ENCODE results near the gene KRIT1.

- TF ChIP-seq, protein P1, sequence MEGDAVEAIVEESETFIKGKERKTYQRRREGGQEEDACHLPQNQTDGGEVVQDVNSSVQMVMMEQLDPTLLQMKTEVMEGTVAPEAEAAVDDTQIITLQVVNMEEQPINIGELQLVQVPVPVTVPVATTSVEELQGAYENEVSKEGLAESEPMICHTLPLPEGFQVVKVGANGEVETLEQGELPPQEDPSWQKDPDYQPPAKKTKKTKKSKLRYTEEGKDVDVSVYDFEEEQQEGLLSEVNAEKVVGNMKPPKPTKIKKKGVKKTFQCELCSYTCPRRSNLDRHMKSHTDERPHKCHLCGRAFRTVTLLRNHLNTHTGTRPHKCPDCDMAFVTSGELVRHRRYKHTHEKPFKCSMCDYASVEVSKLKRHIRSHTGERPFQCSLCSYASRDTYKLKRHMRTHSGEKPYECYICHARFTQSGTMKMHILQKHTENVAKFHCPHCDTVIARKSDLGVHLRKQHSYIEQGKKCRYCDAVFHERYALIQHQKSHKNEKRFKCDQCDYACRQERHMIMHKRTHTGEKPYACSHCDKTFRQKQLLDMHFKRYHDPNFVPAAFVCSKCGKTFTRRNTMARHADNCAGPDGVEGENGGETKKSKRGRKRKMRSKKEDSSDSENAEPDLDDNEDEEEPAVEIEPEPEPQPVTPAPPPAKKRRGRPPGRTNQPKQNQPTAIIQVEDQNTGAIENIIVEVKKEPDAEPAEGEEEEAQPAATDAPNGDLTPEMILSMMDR (IDR thresholded peaks at IDR 0.05) = no peak
- TF ChIP-seq, protein P2, sequence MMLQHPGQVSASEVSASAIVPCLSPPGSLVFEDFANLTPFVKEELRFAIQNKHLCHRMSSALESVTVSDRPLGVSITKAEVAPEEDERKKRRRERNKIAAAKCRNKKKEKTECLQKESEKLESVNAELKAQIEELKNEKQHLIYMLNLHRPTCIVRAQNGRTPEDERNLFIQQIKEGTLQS (CRISPR knock-in tag; conservative IDR thresholded peaks at IDR 0.05) = no peak
- no peak for TF ChIP-seq NFYB (CRISPR knock-in tag; conservative IDR thresholded peaks at IDR 0.05; ENCODE audit: low read depth)
- TF ChIP-seq USF2 (CRISPR knock-in tag; IDR thresholded peaks at IDR 0.05) = no peak
- no peak for TF ChIP-seq ZNF423 (CRISPR knock-in tag; IDR thresholded peaks at IDR 0.05)
Measured at GRCh38 chr7:92253251-92253650, 7.5 kb upstream of the KRIT1 start.
